Measurements from ENCODE around the gene IKZF3.
A peak's percentile ranks its signal among the peaks of the same experiment; 100 is the strongest.

IKZF3 gene

DNA sequence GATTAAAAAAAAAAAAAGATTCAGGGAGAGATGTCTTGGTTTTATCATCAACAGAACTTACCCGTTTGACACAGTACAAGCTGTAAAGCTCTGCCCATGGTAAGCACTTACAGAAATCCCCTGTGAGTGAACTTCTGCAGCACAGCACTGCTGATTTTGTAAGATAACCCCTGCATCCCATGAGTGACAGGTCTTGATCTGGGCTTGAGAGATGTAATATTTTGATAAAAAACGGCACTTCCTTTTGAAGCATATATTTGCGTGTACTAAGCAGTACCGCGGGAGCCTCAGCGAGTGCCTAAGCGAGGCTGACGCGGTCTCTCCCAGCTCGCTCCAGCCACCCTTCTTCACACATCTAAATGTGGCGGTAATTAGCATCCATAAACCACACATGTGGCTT lies 50.5 kb downstream of the IKZF3 start:
- DNase-seq = peak; percentile 64

DNA sequence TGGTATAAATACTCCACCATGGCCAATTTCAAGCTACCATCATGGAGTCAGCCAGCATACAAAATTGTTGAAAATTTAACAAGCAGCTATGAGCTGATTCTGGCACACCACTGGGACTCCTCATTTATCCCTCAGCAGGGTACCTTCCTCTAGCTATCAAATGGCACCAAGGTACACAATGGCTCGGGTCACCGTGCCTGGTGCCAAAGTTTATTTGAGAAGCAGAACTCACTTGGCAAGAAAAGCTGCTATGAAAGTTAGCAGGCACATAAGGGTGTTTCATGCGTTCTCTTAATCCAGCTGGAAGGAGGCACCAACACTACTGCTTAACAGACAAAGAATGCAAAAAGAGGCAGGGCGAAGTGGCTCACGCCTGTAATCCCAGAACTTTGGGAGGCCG lies 51.6 kb downstream of the IKZF3 start:
- DNase-seq = no peak

DNA sequence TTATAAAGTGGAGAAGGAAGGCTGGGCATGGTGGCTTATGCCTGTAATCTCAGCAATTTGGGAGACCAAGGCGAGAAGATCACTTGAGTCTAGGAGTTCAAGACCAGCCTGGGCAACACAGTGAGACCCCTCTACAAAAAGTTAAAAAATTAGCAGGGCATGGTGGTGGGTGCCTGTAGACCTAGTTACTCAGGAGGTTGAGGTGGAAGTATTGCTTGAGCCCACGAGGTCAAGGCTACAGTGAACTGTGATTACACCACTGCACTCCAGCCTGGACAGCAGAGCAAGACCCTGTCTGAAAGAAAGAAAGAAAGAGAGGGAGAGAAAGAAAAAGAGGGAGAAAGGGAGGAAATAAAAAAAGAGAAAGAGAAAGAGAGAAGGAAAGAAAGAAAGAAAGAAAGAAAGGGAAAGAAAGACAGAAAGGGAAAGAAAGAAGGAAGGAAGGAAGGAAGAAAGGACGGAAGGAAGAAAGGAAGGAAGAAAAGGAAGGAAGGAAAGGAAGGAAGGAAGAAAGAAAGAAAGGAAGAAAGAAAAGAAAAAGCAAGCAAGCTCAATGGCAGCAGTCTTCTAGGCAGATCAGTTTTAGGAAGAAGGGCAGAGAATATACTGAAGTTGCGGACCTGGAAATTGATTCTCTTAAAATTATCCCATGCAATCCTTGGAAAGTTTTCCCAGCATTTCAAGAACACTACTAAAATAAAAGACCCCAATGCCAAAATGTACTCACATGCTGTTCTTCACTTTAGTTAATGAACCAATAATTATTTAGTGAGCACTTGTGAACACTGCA lies 53.0 kb downstream of the IKZF3 start:
- DNase-seq = no peak

DNA sequence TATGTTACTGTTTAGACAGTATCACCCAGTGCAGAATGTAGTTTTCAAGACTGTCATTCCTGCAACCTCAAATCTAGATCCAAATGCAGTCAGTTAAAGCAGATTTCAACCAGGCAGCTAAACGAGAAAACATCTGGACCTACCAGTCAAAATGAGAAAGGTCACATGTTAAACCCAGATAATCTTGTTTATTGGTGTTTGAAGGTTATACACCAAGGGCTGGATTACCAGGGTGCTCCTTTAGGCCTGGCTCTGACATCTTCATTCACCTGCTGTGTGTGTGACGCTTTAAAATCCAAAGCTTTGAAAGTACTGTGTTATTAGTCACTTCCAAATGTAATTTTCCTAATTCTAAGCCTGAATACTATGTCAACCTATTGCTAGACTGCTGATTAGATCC lies 54.9 kb downstream of the IKZF3 start:
- DNase-seq = no peak

DNA sequence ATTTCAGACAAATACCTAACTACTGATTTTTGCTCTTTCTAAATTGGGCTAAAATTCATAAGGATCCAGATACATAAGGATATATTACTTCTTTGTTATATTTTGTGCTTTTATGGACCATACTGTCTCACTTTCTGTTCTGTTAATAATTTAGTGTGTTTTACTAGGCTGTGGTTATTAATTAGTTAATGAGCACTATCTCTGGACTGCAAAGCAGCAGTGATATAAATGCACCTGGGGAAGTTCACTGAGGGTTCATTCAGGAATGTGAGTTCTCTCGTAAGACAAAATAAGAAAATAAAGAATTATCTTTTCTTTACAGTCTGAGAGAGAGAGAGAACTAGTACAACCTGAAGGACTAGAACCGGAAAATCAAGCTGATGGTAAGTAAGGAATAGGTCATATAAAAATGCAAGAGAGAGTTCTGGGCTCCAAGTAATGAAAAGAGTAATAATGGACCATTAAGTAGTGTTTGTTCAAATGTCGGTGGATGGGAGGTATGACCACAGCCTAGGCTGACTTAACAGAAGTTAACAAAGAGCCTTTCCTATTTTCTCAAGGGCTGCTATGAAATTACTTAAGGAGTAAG lies 55.6 kb downstream of the IKZF3 start:
- DNase-seq = no peak

DNA sequence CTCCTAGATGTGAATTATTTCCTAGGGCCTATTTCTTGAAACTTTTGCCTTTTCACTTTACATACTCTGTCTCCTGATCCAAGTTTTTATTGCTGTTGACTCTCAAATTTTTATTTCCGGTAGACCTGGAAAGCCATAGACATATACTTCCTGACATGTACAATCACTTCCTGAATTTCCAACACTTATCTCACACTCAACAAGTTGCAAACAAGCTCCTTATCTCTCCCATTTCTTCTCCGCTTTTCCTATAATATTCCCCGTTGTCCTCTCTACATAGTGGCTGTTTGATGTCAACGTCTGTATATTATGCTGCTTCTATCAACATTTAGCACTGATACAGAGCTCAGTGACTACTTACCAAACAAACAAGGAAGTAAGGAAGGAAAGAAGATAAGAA lies 59.3 kb downstream of the IKZF3 start:
- DNase-seq = no peak

DNA sequence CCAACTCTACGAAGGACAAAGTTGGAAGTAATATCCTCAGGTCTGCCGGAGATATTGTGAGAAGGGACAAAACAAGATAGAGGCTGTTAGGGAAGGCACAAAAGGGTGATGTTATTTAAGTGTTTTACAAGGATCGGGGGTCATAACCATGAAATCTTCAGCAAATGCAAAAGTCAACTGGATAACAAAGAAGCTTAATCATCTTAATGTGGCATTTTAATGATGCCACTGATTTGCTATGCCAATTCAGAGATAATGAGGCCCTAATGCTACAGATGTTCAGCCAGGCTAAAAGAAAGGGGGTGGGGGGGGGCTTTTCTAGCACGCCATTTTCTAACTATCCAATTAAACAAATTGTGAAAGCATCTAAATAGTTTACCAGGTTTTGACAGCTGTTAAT lies 63.1 kb downstream of the IKZF3 start:
- DNase-seq = no peak

DNA sequence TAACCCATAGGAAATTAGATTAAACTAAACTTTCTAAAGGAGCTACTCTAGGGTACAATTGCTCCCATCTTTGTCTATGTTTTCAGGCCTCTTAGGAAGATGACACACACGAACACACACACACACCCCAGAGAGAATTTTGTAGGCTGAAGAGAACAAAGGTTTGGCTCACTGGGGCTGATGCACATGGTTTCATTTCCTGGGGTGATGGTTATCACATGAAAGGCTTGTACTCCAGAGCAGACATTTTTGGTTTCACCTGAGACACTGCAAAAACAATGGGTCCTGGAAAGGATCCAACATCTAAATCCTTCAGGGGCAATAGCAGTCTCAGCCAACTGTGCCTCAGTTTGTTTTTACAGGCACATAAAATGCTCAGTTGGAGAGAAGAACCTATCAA lies 63.6 kb downstream of the IKZF3 start:
- no peak for DNase-seq

DNA sequence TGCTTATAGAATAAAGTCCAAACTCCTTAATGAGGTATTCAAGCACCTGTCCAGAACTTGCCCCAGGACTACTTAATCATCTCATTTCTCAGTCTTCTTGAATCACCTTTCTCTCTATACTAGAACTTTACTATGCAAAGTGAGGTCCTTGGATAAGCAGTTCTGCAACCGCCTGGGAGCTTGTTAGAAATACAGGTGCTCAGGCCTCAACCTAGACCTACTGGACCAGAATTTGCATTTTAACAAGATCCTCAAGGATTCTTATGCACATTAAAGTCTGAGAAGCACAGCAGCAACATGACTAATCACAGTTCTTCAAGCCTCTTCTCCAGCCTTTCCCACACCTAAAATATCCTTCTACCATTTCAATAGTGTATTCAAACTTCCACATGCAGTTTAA lies 64.7 kb downstream of the IKZF3 start:
- DNase-seq = no peak

DNA sequence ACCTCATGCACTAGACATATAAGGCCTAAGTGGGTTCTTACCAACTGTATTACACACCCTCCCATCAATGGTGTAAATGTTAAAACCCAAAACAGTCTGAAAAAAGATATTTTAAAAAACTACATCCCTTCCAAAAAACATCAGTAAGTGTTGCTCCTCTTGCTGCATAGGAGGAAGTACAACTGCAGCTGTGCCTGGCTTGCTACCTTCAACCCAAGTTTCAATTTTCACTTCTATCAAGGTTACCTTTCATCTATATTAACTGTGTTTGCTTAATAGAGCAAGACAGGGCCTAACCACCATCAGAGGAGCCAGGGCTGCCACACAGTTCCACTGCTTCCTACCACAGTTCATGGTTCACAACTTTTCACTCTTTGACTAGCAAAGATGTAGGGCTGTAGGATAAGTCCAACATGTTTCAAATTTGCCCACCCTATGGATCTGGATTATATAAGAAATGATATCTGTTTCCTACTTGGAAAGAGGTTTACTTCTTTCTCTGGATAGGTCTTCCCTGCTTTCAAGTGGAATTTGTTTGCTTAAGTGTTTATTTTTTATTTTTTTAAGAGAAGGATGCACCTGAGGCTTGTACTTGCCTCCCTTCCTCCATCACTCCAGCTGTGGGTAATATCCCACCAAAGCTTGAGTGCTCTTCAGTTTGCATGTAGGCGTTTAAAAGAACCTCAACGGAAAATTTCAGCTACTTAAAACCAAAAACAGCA lies 69.7 kb downstream of the IKZF3 start:
- no peak for DNase-seq

DNA sequence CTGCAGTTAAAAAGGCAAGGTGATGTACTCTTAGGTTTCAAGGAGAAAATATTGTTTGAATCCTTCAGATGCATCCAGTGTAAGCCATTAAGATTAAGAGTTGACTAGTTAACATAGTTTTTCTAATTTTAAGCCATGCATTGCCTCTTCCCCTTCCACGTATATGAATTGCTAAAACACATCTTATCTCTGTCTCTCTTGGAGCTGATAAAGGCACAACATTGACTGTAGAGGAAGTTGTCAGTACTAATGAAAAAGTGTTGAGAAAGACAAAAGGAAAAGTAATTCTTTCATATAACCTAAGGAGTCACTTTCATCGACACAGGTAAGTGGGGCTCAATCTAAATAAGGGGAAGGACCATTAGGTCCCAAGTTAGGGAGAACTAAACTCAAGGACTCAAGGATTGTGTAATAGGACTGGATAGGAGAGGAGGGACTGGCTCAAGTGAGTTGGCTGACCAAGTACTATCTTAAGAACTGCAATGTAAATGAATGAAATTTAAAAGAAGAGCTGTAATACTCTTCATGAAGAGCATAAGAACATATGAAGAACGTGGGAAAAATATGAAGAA lies 70.7 kb downstream of the IKZF3 start:
- DNase-seq = no peak

DNA sequence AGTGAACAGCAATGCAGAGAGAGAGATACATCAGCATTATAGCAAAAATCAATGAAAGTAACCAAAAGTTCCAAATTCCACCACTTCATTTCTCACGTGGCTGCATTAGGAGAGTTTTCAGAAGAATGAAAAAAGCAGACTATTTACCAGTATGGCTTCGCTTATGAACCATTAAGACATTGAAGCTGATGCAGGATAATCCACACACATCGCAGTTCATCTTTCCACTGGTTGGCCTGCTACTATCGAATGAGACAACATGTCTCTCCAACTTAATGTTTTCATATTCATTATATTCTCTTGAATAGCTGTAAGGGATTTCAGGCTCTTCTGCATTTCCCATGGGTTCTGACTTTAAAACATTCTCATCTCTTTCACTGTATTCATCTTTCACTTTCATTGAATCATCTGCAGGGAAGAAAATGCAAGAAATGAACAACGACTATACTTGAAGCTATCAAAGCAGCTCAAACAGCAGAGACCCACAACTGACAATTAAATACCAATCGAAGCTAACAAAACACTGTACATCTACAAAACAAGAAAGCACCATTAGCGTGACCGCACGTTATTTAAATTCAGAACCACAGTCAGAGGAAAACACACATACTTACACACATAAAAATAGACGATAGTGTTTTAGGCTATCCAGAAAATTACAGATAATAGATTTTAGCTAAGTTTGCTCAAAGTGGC lies 71.4 kb downstream of the IKZF3 start:
- no peak for DNase-seq

DNA sequence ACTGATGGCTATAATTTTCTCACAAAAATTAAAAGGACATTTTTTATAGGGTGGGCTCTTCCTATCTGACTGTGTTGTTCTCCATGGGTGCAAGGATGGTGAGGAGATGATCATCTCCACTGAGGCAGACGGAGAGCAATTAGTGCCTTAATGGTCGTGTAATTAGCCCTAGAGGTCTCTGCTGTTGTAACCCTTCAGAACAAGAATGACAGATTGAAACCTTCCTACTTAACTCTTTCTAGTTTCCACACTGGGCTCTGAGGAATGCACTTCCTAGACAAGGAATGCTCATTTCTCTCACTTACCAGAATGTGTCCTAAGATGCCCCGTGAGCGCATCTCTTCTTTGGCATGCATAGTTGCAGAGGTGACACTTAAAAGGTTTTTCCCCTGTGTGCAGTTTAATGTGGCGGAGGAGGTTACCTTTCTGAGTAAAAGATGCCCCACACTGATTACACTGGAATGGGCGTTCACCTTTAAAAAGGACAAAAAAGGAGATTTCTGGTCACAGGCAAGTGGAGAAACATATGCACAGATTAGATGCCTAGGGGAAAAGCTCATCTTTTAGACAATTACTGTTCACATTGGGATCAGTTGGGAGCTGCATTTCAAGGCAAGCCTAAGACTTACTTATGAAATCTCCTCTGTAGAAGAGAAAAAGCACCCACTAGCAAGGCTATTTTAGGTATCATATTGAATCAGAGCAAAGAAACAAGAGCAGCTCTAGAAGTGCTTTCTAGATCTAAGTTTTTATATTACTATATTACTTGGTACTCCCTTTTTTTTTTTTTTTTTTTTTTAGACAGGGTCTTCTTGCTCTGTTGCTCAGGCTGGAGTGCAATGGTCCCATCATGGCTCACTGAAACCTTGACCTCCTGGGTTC lies 72.8 kb downstream of the IKZF3 start:
- no peak for DNase-seq

DNA sequence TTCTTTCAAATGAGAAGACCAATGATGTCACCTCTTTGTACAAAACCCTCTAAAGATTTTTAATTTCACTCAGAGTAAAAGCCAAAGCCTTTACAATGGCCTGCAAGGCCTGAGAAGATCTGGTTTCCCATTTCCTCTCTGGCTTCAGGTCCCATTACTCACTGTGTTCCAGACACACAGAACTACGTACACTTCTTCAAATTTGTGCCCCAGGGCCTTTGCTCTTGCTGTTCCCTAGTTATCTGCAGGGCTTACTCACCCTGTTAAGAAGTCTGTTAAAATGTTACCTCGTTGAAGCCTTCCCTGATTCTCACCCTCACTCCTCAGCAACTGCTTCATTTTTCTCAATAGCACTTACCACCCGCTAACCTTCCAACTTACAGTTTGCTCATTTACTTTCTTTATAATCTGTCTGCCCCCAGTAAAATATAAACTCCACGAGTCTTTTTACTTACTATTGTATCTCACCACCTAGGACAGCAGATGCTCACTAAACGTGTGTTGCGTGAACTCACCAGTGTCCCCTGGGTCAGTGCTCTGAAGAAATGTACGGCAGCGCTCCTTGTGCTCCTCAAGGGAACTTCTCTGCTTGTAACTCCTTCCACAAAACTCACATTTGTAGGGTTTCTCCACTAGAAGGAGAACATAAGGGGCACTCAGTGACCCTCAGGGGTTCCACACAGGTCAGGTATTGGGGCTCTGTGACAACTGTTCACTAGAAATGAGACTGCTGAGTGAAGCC lies 76.2 kb downstream of the IKZF3 start:
- no peak for DNase-seq

DNA sequence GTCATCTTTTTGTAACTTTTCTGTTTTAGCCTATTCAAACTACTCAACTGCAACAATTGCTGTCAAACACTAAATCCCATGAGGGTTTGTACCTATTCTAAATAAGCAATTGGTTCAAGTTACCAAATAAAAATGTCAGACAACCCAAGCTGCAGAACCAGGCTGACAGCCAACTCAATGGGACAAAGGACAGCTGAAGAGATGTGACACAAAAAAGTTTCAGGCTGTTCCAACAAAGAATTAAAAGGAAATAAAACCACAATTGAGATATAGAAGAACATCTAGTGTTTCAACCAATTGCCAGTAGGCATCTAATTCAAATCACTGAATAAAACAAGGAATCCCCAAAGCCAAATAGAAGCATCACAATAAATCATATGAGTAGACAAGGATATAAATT lies 77.1 kb downstream of the IKZF3 start:
- no peak for DNase-seq

DNA sequence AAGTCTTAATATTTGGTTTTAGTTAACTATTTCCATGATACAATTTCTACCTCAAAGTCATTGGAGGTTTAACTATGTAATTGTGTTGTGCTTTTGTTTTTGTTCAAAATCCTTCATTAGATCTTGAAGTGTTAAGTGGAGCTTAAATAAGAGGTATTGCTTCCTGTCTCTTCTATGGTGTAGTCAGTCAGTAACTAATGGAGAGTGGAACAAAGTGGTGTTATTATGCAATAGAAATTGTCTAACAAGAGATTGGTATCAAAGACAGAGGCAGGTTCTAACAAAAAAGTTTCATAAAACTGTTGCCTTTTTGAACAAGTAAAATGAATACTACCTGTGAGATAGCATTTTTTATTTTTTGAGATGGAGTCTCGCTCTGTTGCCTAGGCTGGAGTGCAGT lies 81.1 kb downstream of the IKZF3 start:
- DNase-seq = no peak

DNA sequence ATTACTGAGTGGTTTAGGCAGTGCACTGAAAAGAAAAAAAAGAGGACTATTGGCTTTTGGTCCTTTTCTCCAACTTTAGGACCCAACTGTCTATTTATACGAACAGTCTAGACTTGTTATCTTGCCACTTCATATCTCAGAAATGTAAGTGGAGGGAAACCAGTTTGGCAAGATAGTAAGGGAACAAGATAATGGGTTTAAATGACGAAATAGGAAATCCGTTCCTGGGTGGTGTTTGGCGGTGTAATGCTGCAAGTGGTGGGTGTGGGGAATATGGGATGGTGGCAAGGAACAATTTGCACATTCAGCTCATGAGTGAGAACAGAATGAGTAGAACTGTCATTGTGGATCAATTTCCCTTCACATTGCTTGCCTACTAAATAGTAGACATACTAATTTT lies 81.6 kb downstream of the IKZF3 start:
- no peak for DNase-seq

DNA sequence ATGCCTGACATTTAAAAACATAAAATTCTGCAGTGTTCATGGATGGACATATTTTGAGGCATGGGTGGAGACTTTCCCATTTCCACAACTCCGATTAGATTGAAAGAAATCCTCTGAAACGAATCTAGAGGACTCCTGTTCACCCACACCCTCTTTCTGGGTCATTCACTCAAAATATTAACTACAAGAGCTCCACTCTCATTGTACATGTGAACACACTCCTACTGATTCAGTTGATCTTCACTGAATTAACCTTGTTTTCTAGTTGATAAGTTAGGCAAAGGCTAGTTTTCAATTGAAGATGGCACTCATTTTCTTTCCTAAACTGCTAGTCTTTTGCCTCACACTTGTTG lies 82.3 kb downstream of the IKZF3 start:
- no peak for DNase-seq

DNA sequence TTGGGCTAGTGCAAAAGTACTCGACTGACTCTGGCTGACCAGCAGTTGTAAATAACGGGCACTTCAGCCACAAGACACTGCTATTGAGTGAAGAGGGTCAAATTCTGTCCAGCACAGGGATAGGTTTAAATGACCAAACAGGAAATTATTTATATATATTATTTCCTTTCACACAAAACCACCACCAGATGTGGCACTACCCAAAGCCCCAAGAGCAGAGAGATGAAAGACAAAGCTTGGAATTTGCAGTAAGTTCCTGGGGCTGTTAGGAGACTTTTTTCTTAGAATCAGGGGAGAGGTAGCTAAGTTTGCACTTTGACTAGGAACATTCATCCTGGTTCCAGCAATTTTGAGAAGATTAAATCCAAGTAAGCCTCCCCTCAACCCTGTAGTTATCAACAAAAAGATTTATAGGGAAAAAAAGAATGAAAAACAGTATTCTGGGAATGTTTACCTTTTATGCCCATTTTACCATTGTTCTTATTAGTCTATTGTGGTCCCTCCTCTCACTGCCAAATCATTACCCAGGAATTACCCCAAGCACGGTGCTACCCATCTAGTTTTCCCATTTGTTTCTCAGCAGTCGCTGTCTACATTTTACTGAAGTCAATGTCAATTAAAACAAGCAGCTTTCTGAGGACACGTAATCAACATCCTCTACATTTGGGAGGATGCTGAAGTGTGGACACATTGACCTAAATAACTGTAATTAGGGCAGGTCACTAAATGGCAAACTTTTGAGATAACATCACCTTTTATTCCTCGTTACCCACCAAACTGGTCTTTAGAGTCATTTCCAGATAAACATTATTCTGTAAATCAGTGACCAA lies 82.9 kb downstream of the IKZF3 start:
- no peak for DNase-seq

DNA sequence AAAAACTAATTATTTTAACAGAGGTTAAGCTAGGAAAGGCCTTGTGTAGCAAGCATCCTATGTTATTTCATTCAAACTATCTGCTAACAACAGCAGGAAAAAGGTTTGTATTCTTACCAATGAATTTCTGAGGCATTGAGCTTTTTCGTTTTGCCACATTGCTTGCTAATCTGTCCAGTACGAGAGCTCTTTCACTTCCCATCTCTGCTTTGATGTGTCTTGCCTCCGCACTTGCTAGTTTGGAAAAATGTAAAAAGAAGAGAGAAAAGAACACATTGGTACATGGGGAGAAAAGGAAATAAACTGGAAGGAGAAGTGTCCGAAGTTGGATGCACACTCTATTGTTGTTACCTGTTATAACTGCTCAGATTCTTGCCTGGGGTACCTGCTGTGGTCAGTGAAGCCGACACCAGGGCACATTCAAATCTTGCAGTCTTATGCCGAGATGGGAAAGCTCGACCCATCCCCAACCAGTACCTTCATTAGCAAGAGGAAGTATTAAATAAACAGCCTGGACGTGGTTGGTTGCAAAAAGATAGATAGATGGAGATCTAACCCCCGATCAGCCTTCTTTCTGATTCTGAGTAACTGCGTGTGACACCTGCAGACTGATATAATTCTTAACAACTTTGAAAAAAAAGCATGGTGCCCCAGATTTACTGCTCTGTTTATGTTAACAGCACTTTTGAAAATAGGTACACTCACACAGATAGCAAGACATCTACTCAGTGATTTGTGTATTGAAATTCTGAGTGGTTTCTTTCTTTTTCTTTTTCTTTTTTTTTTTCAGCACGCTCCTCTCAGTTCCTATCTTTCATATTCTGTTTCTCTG lies 86.4 kb downstream of the IKZF3 start:
- DNase-seq = no peak

Measured in activated T-cell treated with anti-CD3 and anti-CD28 coated beads, Interleukin-2, amount 50 U/mL, for 1 hour (primary cell).